Measurements from ENCODE around the gene ZNF280D.
"Not testable (repeated sequence)": the region's sequence is repeated elsewhere in the genome, so short reads cannot be mapped to it uniquely, and the experiment has no call there.

Gene ZNF280D

GRCh38 chr15:56715220-56715619 lies 18.1 kb downstream of the ZNF280D start:
- DNase-seq: no peak

GRCh38 chr15:56709502-56709901 lies 23.8 kb downstream of the ZNF280D start:
- not testable (repeated sequence) for DNase-seq

GRCh38 chr15:56699743-56700142 lies 33.6 kb downstream of the ZNF280D start:
- no peak for DNase-seq

GRCh38 chr15:56698270-56698669 lies 35.0 kb downstream of the ZNF280D start:
- DNase-seq: no peak

GRCh38 chr15:56693761-56694160 lies 39.5 kb downstream of the ZNF280D start:
- DNase-seq: no peak

GRCh38 chr15:56690733-56691132 lies 42.6 kb downstream of the ZNF280D start:
- no peak for DNase-seq

- DNase-seq: no peak
Observed at GRCh38 chr15:56683908-56684307, 49.4 kb downstream of the ZNF280D start.

GRCh38 chr15:56681113-56681512 lies 52.2 kb downstream of the ZNF280D start:
- no peak for DNase-seq

- no peak for DNase-seq
Observed at GRCh38 chr15:56679225-56679624, 54.1 kb downstream of the ZNF280D start.

GRCh38 chr15:56678571-56678970 lies 54.7 kb downstream of the ZNF280D start:
- DNase-seq: no peak

GRCh38 chr15:56677271-56677670 lies 56.0 kb downstream of the ZNF280D start:
- DNase-seq: no peak

- DNase-seq: no peak
Observed at GRCh38 chr15:56675930-56676329, 57.4 kb downstream of the ZNF280D start.

- DNase-seq: no peak
Observed at GRCh38 chr15:56674857-56675256, 58.5 kb downstream of the ZNF280D start.

GRCh38 chr15:56672721-56673120 lies 60.6 kb downstream of the ZNF280D start:
- DNase-seq: no peak

GRCh38 chr15:56667517-56667916 lies 65.8 kb downstream of the ZNF280D start:
- peak; percentile 25 to 54 (median 44) for DNase-seq

- DNase-seq: no peak
Observed at GRCh38 chr15:56660943-56661342, 72.4 kb downstream of the ZNF280D start.

GRCh38 chr15:56659197-56659596 lies 74.1 kb downstream of the ZNF280D start:
- no peak for DNase-seq

GRCh38 chr15:56654624-56655023 lies 78.7 kb downstream of the ZNF280D start:
- no peak for DNase-seq

GRCh38 chr15:56654216-56654615 lies 79.1 kb downstream of the ZNF280D start:
- DNase-seq: no peak

- DNase-seq: no peak
Observed at GRCh38 chr15:56653787-56654186, 79.5 kb downstream of the ZNF280D start.

- DNase-seq: no peak
Observed at GRCh38 chr15:56653107-56653506, 80.2 kb downstream of the ZNF280D start.

- DNase-seq: no peak
Observed at GRCh38 chr15:56648311-56648710, 85.0 kb downstream of the ZNF280D start.

GRCh38 chr15:56640549-56640948 lies 92.8 kb downstream of the ZNF280D start:
- no peak for DNase-seq

- no peak for DNase-seq
Observed at GRCh38 chr15:56640127-56640526, 93.2 kb downstream of the ZNF280D start.

GRCh38 chr15:56639631-56640030 lies 93.7 kb downstream of the ZNF280D start:
- no peak for DNase-seq

- DNase-seq: no peak
Observed at GRCh38 chr15:56631765-56632164, 101.5 kb downstream of the ZNF280D start.
